ENCODE results near the gene MAML3. TPM values are rescaled to one million over a fixed set of nuclear protein-coding genes. Genes with fewer than 3 reads are reported as not detected.

The MAML3 gene
- total and polyA plus RNA-seq, 7 experiments from 2014 or later, result 0.53 to 9.4 (median 3.3) TPM

DNA sequence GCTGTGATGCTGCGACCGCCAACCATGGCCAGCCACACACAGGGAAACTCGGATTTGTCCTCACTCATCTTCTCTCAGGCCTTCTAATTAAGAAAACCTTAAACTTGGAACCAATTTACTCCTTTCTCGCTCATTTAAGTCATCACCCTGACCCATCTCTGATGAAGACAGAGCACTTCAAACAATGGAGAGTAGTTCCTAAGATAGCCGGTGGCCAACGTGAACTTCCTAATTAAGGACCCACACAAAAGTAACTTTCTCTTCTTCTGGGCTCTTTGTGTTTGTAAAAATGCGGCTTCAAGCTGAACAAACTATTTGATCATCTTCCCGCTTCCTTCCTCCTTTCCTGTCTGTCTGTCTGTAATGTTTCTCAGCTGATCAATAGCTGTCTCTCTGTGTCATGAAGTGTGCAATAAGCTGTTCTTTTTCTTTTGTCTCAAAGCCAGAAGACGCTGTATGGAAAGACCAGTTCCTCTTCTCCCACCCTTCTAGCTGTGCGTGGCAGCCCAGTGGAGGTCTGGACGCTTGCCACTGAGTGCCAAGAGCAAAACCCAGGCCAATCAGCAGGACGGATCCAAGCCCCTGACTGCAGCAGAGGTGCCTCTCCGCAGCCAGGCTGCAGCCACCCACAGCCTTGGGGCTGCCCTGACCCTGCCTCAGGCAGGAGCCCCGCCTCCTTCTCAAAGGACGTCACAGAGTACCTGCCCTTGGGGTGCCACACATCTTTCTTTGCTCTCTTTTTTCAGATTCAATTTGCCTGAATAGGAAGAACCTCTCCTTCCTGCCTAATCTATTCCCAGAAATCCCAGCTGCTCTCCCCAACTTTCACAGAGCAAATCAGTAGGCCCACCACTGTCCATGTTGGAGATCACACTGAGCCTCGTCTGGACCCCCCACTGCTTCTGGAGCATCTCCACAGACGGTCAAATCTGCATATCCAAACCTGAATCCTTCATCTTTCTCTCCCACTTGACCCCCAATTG, 59.3 kb downstream of the MAML3 start:
- peak overlapping the region; percentile 68 to 97 (median 88) for H3K4me3 Mint-ChIP-seq
- peak overlapping the region; percentile 39 for H3K4me3 ChIP-seq (ENCODE audit: low read length)
- no peaks in the 10 kb centered on the region for H3K9me3 Mint-ChIP-seq
- H3K9me3 ChIP-seq (ENCODE audit: control insufficient read depth in 2 of 3, low read length in 3 of 3), result no peaks in the 10 kb centered on the region
- peaks cover 44 to 76% (median 65%) of the 10 kb centered on the region in 7 donors for H3K4me1 Mint-ChIP-seq
- no peaks in the 10 kb centered on the region for H3K36me3 ChIP-seq (ENCODE audit: control insufficient read depth in 2 of 3, insufficient read depth in 3 of 3, low read length in 3 of 3)
- peak overlapping the region; percentile 73 for H3K27ac ChIP-seq (ENCODE audit: low read depth, low read length)
- peaks cover 5 to 46% of the 10 kb centered on the region in 2 donors for H3K4me1 ChIP-seq (ENCODE audit: control insufficient read depth in 2 of 2, insufficient read depth in 2 of 2, low read length in 2 of 2)
- peak; percentile 34 to 81 (median 61) for DNase-seq
- ChIA-PET POLR2A (interaction anchor here (0.5 to 4.5 kb wide), 9 partner anchors 8 to 296 kb away, joined by 3 to 45 read pairs (median 4); partner anchors contain the start of genes MAML3 and SCOC), CTCF (interaction anchor here (0.7 to 0.8 kb wide), 2 partner anchors 43 to 49 kb away, joined by 3 read pairs; no protein-coding TSS in a partner anchor)
- no peaks in the 10 kb centered on the region for H3K27me3 ChIP-seq (ENCODE audit: control insufficient read depth in 2 of 2, insufficient read depth in 2 of 2, low read length in 2 of 2)
- H3K27me3 Mint-ChIP-seq, result peaks cover 0 to 4% (median 0%) of the 10 kb centered on the region in 5 donors
- ATAC-seq, result peak; percentile 71
- peak overlapping the region; percentile 90 to 99 (median 95) for H3K27ac Mint-ChIP-seq
- H3K36me3 Mint-ChIP-seq, result peaks cover 0 to 10% (median 0%) of the 10 kb centered on the region in 5 donors
- intact Hi-C loops (cut with micrococcal nuclease), result loop anchor here (1.0 to 10.0 kb wide), 8 partner anchors 9 to 920 kb away; partner anchors contain the start of genes ELF2 (in 1 of the 2) and SETD7 (in 1 of the 2)

- peaks cover 0 to 16% (median 0%) of the 10 kb centered on the region in 5 donors for H3K27me3 Mint-ChIP-seq
- CTCF ChIA-PET, result interaction anchor here (0.5 kb wide), 1 partner anchor 168 kb away, joined by 4 read pairs; no protein-coding TSS in a partner anchor
- no peak for DNase-seq
- POLR2A ChIA-PET, result interaction anchor here (4.5 kb wide), 1 partner anchor 59 kb away, joined by 45 read pairs; the partner anchor contains the start of gene MAML3
- Histone ChIP-seq H3K4me1 (ENCODE audit: control insufficient read depth in 2 of 2, insufficient read depth in 2 of 2, low read length in 2 of 2) (peaks cover 5 to 44% of the 10 kb centered on the region in 2 donors), H3K4me3 (ENCODE audit: low read length) (no peak overlapping the region), H3K36me3 (ENCODE audit: control insufficient read depth in 2 of 3, insufficient read depth in 3 of 3, low read length in 3 of 3) (no peaks in the 10 kb centered on the region), H3K27ac (ENCODE audit: low read depth, low read length) (no peak overlapping the region), H3K9me3 (ENCODE audit: control insufficient read depth in 2 of 3, low read length in 3 of 3) (no peaks in the 10 kb centered on the region), H3K27me3 (ENCODE audit: control insufficient read depth in 2 of 2, insufficient read depth in 2 of 2, low read length in 2 of 2) (no peaks in the 10 kb centered on the region)
- peak overlapping the region in 4 of 9 donors; percentile 18 to 91 (median 29) for H3K27ac Mint-ChIP-seq
- H3K9me3 Mint-ChIP-seq, result no peaks in the 10 kb centered on the region
- peak overlapping the region in 8 of 10 donors; percentile 20 to 61 (median 50) for H3K4me3 Mint-ChIP-seq
- peaks cover 30 to 59% (median 49%) of the 10 kb centered on the region in 7 donors for H3K4me1 Mint-ChIP-seq
- ATAC-seq, result no peak
- H3K36me3 Mint-ChIP-seq, result peaks cover 0 to 7% (median 0%) of the 10 kb centered on the region in 5 donors
- intact Hi-C loops (cut with micrococcal nuclease), result loop anchor here (10.0 kb wide), 2 partner anchors 537 to 917 kb away; partner anchors contain the start of genes ELF2 (in 1 of the 2) and SETD7 (in 1 of the 2)
Observed at GRCh38 chr4:140092094-140092851, 61.7 kb downstream of the MAML3 start.

DNA sequence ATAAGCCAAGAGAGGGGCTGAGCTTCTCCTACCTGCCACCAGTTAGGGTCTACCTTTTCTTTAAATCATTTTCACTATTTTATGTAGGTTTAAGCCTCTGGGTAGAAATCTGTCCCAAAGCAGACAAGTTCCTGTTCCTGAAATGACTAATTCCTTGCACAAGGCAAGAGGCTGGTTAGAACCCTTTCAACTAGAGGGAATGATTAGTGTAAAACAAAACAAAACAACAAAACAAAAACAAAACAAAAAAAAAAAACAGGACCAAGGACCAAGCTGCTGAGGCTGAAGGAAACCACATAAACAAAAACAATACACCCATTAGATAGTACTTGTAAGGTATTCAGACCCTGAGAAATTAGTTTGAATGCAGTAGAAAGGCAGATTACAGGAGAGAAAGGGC, 62.7 kb downstream of the MAML3 start:
- H3K4me1 Mint-ChIP-seq, result peaks cover 20 to 49% (median 39%) of the 10 kb centered on the region in 7 donors
- ATAC-seq (no peak), DNase-seq (no peak)
- no peaks in the 10 kb centered on the region for H3K27me3 ChIP-seq (ENCODE audit: control insufficient read depth in 2 of 2, insufficient read depth in 2 of 2, low read length in 2 of 2)
- no peaks in the 10 kb centered on the region for H3K9me3 ChIP-seq (ENCODE audit: control insufficient read depth in 2 of 3, low read length in 3 of 3)
- CTCF ChIA-PET, result interaction anchor here (0.5 to 0.7 kb wide), 2 partner anchors 9 to 34 kb away, joined by 4 to 8 read pairs; no protein-coding TSS in a partner anchor
- H3K27me3 Mint-ChIP-seq, result peaks cover 0 to 21% (median 0%) of the 10 kb centered on the region in 5 donors
- H3K27ac Mint-ChIP-seq, result peak overlapping the region in 1 of 9 donors; percentile 18
- intact Hi-C loops (cut with micrococcal nuclease), result loop anchor here (10.0 kb wide), 2 partner anchors 537 to 917 kb away; partner anchors contain the start of genes ELF2 (in 1 of the 2) and SETD7 (in 1 of the 2)
- no peak overlapping the region for H3K4me3 ChIP-seq (ENCODE audit: low read length)
- no peaks in the 10 kb centered on the region for H3K9me3 Mint-ChIP-seq
- POLR2A ChIA-PET, result no interaction called here
- H3K4me1 ChIP-seq (ENCODE audit: control insufficient read depth in 2 of 2, insufficient read depth in 2 of 2, low read length in 2 of 2), result peaks cover 5 to 35% of the 10 kb centered on the region in 2 donors
- H3K27ac ChIP-seq (ENCODE audit: low read depth, low read length), result no peak overlapping the region
- H3K36me3 Mint-ChIP-seq, result peaks cover 0 to 6% (median 0%) of the 10 kb centered on the region in 5 donors
- no peaks in the 10 kb centered on the region for H3K36me3 ChIP-seq (ENCODE audit: control insufficient read depth in 2 of 3, insufficient read depth in 3 of 3, low read length in 3 of 3)
- H3K4me3 Mint-ChIP-seq, result no peak overlapping the region

DNA sequence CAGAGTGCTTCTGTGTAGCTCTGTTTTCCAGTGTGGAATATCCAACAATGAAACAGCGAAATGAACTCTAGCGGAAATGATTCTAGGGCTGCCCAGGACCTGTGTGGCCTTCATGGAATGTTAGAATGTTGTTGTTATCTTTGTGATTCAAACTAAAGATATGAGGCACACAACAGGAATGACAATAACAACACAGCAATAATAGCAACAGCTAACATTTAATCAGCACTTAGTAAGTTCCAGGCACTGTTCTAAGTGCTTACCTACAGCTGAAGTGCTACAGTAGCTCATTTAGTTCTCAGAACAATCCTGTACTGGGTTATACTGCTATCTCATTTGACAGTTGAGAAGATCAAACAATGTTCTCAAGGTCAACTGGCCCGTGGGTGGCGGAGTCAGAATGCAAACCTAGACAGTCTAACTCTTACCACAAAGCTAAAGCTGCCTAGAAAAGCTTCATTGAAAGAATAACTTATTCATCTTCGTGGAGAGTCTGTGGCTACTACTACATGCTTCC, 63.7 kb downstream of the MAML3 start:
- H3K9me3 Mint-ChIP-seq, result peaks cover 0 to 2% (median 0%) of the 10 kb centered on the region in 11 donors
- ChIA-PET CTCF (no interaction called here), POLR2A (no interaction called here)
- no peak for ATAC-seq
- intact Hi-C loops (cut with micrococcal nuclease), result loop anchor here (10.0 kb wide), 2 partner anchors 535 to 915 kb away; partner anchors contain the start of genes ELF2 (in 1 of the 2) and SETD7 (in 1 of the 2)
- peaks cover 10 to 39% (median 29%) of the 10 kb centered on the region in 7 donors for H3K4me1 Mint-ChIP-seq
- no peak overlapping the region for H3K27ac ChIP-seq (ENCODE audit: low read depth, low read length)
- peaks cover 0 to 30% (median 0%) of the 10 kb centered on the region in 5 donors for H3K27me3 Mint-ChIP-seq
- H3K4me3 ChIP-seq (ENCODE audit: low read length), result no peak overlapping the region
- peaks cover 0 to 8% (median 0%) of the 10 kb centered on the region in 5 donors for H3K36me3 Mint-ChIP-seq
- H3K4me1 ChIP-seq (ENCODE audit: control insufficient read depth in 2 of 2, insufficient read depth in 2 of 2, low read length in 2 of 2), result peaks cover 0 to 24% of the 10 kb centered on the region in 2 donors
- no peak overlapping the region for H3K4me3 Mint-ChIP-seq
- no peaks in the 10 kb centered on the region for H3K36me3 ChIP-seq (ENCODE audit: control insufficient read depth in 2 of 3, insufficient read depth in 3 of 3, low read length in 3 of 3)
- no peak for DNase-seq
- no peak overlapping the region for H3K27ac Mint-ChIP-seq
- no peaks in the 10 kb centered on the region for H3K27me3 ChIP-seq (ENCODE audit: control insufficient read depth in 2 of 2, insufficient read depth in 2 of 2, low read length in 2 of 2)
- H3K9me3 ChIP-seq (ENCODE audit: control insufficient read depth in 2 of 3, low read length in 3 of 3), result no peaks in the 10 kb centered on the region

DNA sequence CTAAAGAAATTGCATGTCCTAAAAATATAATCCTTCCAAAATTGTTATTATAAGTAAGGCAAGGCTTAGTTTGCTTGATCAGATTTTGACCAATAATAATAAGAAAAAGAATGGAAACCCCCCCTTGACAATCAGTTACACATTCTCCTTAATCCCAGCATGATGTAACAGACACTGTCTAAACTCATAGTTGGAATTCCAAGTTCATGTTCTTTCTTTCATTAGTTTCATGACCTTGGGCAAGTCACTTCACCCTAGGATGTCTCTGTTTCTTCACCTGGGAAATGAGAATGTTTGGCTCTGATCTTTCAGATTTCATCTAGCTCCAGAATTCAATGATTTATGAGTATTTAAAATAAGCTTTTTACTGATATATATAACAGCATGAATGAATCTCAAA, 64.8 kb downstream of the MAML3 start:
- POLR2A ChIA-PET, result interaction anchor here (0.9 kb wide), 1 partner anchor 17 kb away, joined by 3 read pairs; no protein-coding TSS in a partner anchor
- H3K27me3 ChIP-seq (ENCODE audit: control insufficient read depth in 2 of 2, insufficient read depth in 2 of 2, low read length in 2 of 2), result no peaks in the 10 kb centered on the region
- peaks cover 0 to 39% (median 0%) of the 10 kb centered on the region in 5 donors for H3K27me3 Mint-ChIP-seq
- no peaks in the 10 kb centered on the region for H3K36me3 ChIP-seq (ENCODE audit: control insufficient read depth in 2 of 3, insufficient read depth in 3 of 3, low read length in 3 of 3)
- CTCF ChIA-PET, result interaction anchor here (0.6 to 1.5 kb wide), 5 partner anchors 8 to 154 kb away, joined by 3 to 4 read pairs (median 3); no protein-coding TSS in a partner anchor
- no peak overlapping the region for H3K27ac Mint-ChIP-seq
- intact Hi-C loops (cut with micrococcal nuclease), result no loop called here
- no peak overlapping the region for H3K4me3 ChIP-seq (ENCODE audit: low read length)
- no peak overlapping the region for H3K27ac ChIP-seq (ENCODE audit: low read depth, low read length)
- DNase-seq (no peak), ATAC-seq (no peak)
- H3K4me1 ChIP-seq (ENCODE audit: control insufficient read depth in 2 of 2, insufficient read depth in 2 of 2, low read length in 2 of 2), result peaks cover 0 to 14% of the 10 kb centered on the region in 2 donors
- H3K36me3 Mint-ChIP-seq, result peaks cover 0 to 8% (median 0%) of the 10 kb centered on the region in 5 donors
- no peaks in the 10 kb centered on the region for H3K9me3 ChIP-seq (ENCODE audit: control insufficient read depth in 2 of 3, low read length in 3 of 3)
- no peak overlapping the region for H3K4me3 Mint-ChIP-seq
- H3K4me1 Mint-ChIP-seq, result peaks cover 0 to 28% (median 19%) of the 10 kb centered on the region in 7 donors
- H3K9me3 Mint-ChIP-seq, result peaks cover 0 to 2% (median 0%) of the 10 kb centered on the region in 11 donors

All from naive thymus-derived CD4-positive, alpha-beta T cell (primary cell).